SK-N-SH treated with all-trans-retinoic acid at 6 μM for 48 hours (cell line): ENCODE data around the gene CTXN1.

Experiments
- BACH2 ChIP-seq: fragments of 250-450 bp; sonication (Bioruptor Pico); IDR thresholded peaks from 2 replicates; pipeline ENCODE4 v1.9.0; 2021; ENCODE audit warnings: mild to moderate bottlenecking, borderline replicate concordance
- CREB5 ChIP-seq: fragments of 250-450 bp; sonication (Bioruptor Pico); IDR thresholded peaks from 2 replicates; pipeline ENCODE4 v1.5.1; 2020; ENCODE audit warnings: low read depth, mild to moderate bottlenecking, moderate library complexity

GRCh38 chr19:7932276-7932929 lies 6.5 kb upstream of the CTXN1 start:
- TF ChIP-seq BACH2 (CRISPR knock-in tag) = no peak
- no peak for TF ChIP-seq CREB5 (CRISPR knock-in tag)
